Natural killer cell (primary cell): Measurements from ENCODE around the gene MDH1B. TPM values are rescaled to one million over a fixed set of nuclear protein-coding genes. Genes with fewer than 3 reads are reported as not detected.

Source experiments
- ATAC-seq, 3 donors: fragments of 150-1000 bp in 2 of 3; fragments of 200-7000 bp in 1 of 3; cut with Tn5 transposase; 1 replicate in 1 of 3; 2 replicates in 2 of 3; pipeline ENCODE4 v1.10.0; 2021; ENCODE audit warnings: mild to moderate bottlenecking in 2 of 3, moderate library complexity in 2 of 3
- DNase-seq, 2 donors: peaks; one replicate each; pipeline versions ENCODE4 v3.0.0 to v3.0.0-alpha.2; 2013 to 2021; ENCODE audit warnings: mixed read lengths in 1 of 2
- H3K27ac ChIP-seq: one replicate; pipeline ENCODE4 v1.5.1; 2013; ENCODE audit warnings: mild to moderate bottlenecking, low read length
- H3K27me3 ChIP-seq: one replicate; pipeline ENCODE4 v1.6.1; 2013; ENCODE audit warnings: low read length; ENCODE audit not compliant: control insufficient read depth, insufficient read depth
- H3K36me3 ChIP-seq: one replicate; pipeline ENCODE4 v1.6.1; 2013; ENCODE audit warnings: low read length; ENCODE audit not compliant: control insufficient read depth, insufficient read depth
- H3K4me1 ChIP-seq: one replicate; pipeline ENCODE4 v1.6.1; 2013; ENCODE audit warnings: low read length; ENCODE audit not compliant: control insufficient read depth, insufficient read depth
- H3K4me3 ChIP-seq: one replicate; pipeline ENCODE4 v1.5.1; 2013; ENCODE audit warnings: low read length
- H3K9me3 ChIP-seq: one replicate; pipeline ENCODE4 v1.6.1; 2013; ENCODE audit warnings: low read length; ENCODE audit not compliant: control insufficient read depth, insufficient read depth
- H3K27ac Mint-ChIP-seq, 2 donors: one replicate each; pipeline ENCODE4 v1.8.0; 2022; ENCODE audit warnings: mild to moderate bottlenecking in 2 of 2, mixed read lengths in 2 of 2, moderate library complexity in 1 of 2
- H3K27me3 Mint-ChIP-seq, 2 donors: one replicate each; pipeline ENCODE4 v1.8.0; 2022; ENCODE audit warnings: low read depth in 2 of 2, mixed read lengths in 2 of 2
- H3K36me3 Mint-ChIP-seq: one replicate; pipeline ENCODE4 v1.8.0; 2022; ENCODE audit warnings: mixed read lengths
- H3K4me1 Mint-ChIP-seq, 2 donors: one replicate each; pipeline ENCODE4 v1.8.0; 2022; ENCODE audit warnings: mixed read lengths in 2 of 2
- H3K4me3 Mint-ChIP-seq: one replicate; pipeline ENCODE4 v1.8.0; 2022; ENCODE audit warnings: mild to moderate bottlenecking, moderate library complexity, mixed read lengths
- H3K9me3 Mint-ChIP-seq, 2 donors: one replicate each; pipeline ENCODE4 v1.8.0; 2022; ENCODE audit warnings: mixed read lengths in 2 of 2
- CTCF ChIP-seq: fragments of 200-600 bp; IDR thresholded peaks from one replicate; pipeline ENCODE4 v1.8.0; 2022; ENCODE audit warnings: antibody characterized with exemption
- WGBS: methylation state at CpG from one replicate; pipeline ENCODE4 v1.1.7; 2013; ENCODE audit warnings: missing lambda C conversion rate; ENCODE audit not compliant: insufficient coverage; 5-methylcytosine and 5-hydroxymethylcytosine counted together
- intact Hi-C: fragments of 100-400 bp; cut with micrococcal nuclease; formaldehyde crosslinking; loops from one replicate; pipeline ENCODE4 v1.14.2; 2022
- total RNA-seq, 4 donors: library from RNA; stranded (reverse); fragments of 120-200 nt in 1 of 4; gene quantifications; one replicate each; pipeline versions ENCODE4 v1.2.3 to v1.2.4, GENCODE V29; 2013 to 2022

The MDH1B gene
- total RNA-seq, 3 donors from 2014 or later (not counting 1 experiment from before 2014, with no cell fraction given), result not detected

GRCh38 chr2:206688990-206689389 lies 76.1 kb downstream of the MDH1B start:
- no peak overlapping the region for H3K27ac ChIP-seq
- Mint-ChIP-seq H3K9me3 (no peaks in the 10 kb centered on the region), H3K27me3 (no peaks in the 10 kb centered on the region), H3K27ac (no peak overlapping the region), H3K36me3 (no peaks in the 10 kb centered on the region), H3K4me3 (no peak overlapping the region), H3K4me1 (no peaks in the 10 kb centered on the region)
- H3K9me3 ChIP-seq, result no peaks in the 10 kb centered on the region
- DNase-seq, result peak in 1 of 2 donors; percentile 5
- H3K36me3 ChIP-seq, result no peaks in the 10 kb centered on the region
- ATAC-seq, result no peak
- no peaks in the 10 kb centered on the region for H3K27me3 ChIP-seq
- WGBS, result 0% methylated on average over 1 of the region's 1 CpG
- no peak for TF ChIP-seq CTCF
- no peak overlapping the region for H3K4me3 ChIP-seq
- intact Hi-C loops, result no loop called here
- H3K4me1 ChIP-seq, result no peaks in the 10 kb centered on the region

- Mint-ChIP-seq H3K4me1 (no peaks in the 10 kb centered on the region), H3K9me3 (no peaks in the 10 kb centered on the region), H3K27me3 (no peaks in the 10 kb centered on the region), H3K36me3 (no peaks in the 10 kb centered on the region), H3K4me3 (no peak overlapping the region), H3K27ac (no peak overlapping the region)
- H3K36me3 ChIP-seq, result no peaks in the 10 kb centered on the region
- no peak for TF ChIP-seq CTCF
- ATAC-seq (no peak), DNase-seq (no peak)
- no peaks in the 10 kb centered on the region for H3K9me3 ChIP-seq
- H3K4me3 ChIP-seq, result no peak overlapping the region
- H3K4me1 ChIP-seq, result no peaks in the 10 kb centered on the region
- 91% methylated on average over 2 of the region's 2 CpGs for WGBS
- H3K27me3 ChIP-seq, result no peaks in the 10 kb centered on the region
- intact Hi-C loops, result no loop called here
- H3K27ac ChIP-seq, result no peak overlapping the region
These were observed 76.7 kb downstream of the MDH1B start for GRCh38 chr2:206688453-206688852.

Other genes with a start within 250 kb of the MDH1B start
- gene FAM237A, start 122.8 kb downstream of the MDH1B start, total RNA-seq, result not detected
- gene DYTN, start 46.9 kb downstream of the MDH1B start, total RNA-seq, result not detected
- 10 to 100 TPM; 15.9 to 21.6 (median 17.0) TPM for gene FASTKD2, start 278 bp upstream of the MDH1B start, total RNA-seq
- not detected for gene CPO, start 174.2 kb upstream of the MDH1B start, total RNA-seq